ENCODE data around the gene PNMA1.
"Not testable (repeated sequence)": the region's sequence is repeated elsewhere in the genome, so short reads cannot be mapped to it uniquely, and the experiment has no call there.

The PNMA1 gene

DNA sequence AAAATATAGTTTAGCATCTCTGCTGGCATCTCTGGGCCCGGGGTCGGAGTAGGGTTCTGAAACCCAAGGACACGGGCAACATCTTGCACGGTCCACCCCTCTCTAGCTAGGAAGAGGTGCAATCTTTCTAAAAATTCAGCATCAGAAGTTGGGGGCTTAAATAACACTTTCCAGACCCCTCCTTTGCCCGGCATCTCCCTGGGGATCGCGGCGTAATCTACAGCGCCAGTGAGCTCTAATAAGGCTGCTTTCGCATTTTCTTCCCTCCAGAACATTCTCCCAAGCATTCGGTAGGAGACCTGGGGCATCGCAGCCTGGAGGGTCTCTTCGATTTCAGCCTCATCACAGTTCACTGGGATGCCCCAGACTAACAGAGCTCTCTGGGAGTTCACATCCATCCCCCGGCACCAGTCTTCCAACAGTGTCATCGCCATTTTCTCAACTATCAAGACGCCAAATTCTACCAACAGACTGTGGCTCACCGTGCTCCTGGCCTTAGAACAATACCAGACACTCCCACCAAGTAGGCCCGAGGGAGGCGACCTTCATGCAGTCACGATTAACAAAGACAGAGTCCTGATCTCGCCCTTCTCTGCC lies 880 bp downstream of the PNMA1 start:
- no peak for FAIRE-seq

DNA sequence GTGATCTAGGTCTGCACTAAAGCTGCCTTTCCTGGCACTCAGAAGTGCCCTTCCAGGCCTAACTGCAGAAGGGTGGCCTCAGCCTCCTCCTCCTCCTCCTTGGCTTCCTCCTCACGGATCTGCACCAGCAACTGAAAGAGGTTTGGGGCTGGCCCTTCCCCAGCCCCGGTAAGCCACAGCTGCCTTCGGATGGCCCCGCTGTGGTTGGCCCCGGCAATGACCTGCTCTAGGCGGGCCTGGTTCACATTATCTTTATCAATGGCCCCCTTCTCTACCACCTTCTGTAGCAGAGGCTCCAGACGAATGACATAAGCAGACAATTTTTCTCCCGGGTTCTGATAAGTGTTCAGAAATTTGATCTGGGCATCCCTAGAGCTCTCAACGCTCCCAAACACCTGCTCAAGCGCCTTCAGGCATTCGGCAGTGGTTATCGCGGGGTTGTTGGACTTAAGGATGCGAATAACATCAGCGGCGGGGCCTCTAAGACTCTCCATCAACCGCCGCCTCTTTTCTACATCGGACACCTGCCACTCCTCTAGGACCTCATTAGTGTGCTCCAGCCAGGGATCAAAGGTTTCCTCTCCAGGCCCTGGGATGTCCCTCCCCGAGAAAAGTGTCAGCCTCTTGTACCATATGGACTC lies 1.5 kb downstream of the PNMA1 start:
- FAIRE-seq: no peak

DNA sequence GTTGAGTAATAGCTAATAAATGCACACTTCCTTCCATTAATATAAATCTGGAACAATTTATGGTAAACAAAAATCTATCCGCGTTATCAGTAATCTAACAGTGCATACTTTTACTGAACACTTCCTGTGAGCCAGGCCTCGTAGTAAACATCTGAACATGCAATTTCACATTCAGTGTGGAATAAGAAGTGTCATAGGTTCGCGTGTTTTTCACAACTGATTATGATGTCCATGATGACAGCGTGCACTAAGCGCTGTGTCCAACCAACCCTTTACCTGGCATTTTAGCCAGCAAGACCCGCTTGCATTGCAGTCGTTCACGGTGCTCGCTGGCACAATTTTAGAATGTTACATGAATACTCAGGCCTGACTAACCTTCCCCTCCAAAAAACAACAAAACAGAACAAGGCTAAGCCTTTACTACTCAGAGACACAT lies 2.1 kb downstream of the PNMA1 start:
- no peak for FAIRE-seq

DNA sequence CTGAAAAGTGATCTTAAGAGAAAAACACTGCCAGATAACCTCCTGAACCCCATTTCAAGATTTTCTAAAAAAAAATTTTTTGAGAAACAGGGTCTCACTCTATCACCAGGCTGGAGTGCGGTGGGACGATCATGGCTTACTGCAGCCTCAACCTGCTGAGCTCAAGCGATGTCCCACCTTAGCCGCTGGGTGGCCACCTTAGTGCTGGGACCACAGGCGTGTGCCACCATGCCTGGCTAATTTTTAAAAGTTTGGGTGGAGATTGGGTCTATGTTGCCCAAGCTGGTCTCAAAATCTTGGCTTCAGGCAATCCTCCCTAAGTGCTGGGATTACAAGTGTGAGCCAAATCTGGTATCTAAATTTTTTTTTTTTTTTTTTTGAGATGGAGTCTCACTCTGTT lies 3.4 kb downstream of the PNMA1 start:
- no peak for FAIRE-seq

DNA sequence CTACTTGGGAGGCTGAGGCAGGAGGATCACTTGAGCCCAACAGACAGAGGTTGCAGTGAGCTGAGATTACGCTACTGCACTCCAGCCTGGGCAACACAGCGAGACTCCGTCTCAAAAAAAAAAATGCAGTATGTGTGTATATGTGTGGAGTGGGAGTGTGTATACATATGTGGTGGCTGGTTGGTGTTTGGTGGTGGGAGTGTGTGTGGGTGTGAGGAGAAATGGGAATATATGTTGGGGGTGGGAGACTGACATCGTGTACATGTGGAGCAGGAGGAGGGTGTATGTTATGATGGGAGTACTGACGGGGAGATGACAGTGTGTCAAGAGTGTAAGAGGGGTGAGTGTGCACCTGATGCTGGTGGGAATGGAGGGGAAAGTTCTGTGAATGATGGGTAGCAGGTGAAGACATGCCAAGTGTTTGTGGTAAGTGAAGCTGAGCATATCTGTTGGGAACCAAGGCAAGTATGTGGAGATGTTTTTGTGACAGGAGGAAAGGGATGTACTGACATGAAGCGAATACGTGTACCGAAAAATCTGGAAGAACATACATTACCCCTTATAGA lies 4.2 kb downstream of the PNMA1 start:
- no peak for FAIRE-seq

DNA sequence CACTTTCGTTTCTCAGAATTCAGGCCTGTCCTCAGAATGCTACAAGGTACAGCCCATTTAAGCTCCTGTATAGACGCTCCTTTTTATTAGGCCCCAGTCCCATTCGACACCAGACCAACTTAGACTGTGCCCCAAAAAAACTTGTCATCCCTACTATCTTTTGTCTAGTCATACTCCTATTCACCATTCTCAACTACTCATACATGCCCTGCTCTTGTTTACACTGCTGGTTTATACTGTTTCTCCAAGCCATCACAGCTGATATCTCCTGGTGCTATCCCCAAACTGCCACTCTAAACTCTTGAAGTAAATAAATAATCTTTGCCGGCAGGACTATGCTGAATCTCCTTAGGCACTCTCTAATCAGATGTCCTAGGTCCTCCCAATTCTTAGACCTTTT lies 6.1 kb downstream of the PNMA1 start:
- FAIRE-seq: not testable (repeated sequence)

DNA sequence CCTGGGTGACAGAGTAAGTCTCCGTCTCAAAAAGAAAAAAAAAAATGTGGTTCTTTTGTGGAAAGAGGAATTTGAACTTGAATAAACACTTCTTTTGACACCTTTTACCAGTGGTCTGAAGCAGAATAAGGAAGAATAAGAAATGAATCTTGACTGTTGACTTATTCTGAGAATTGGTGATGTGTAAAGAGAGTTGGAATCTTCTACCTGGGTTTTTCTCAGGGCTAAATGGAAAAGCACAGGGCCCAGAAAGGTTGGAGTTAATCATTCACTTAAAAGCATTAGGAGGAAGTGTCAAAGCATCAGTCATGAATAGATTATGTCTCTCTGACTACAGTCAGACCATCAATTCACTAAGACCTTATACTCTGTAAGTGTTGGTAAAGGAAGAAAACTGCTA lies 13.9 kb downstream of the PNMA1 start:
- peak; percentile 80 for FAIRE-seq

DNA sequence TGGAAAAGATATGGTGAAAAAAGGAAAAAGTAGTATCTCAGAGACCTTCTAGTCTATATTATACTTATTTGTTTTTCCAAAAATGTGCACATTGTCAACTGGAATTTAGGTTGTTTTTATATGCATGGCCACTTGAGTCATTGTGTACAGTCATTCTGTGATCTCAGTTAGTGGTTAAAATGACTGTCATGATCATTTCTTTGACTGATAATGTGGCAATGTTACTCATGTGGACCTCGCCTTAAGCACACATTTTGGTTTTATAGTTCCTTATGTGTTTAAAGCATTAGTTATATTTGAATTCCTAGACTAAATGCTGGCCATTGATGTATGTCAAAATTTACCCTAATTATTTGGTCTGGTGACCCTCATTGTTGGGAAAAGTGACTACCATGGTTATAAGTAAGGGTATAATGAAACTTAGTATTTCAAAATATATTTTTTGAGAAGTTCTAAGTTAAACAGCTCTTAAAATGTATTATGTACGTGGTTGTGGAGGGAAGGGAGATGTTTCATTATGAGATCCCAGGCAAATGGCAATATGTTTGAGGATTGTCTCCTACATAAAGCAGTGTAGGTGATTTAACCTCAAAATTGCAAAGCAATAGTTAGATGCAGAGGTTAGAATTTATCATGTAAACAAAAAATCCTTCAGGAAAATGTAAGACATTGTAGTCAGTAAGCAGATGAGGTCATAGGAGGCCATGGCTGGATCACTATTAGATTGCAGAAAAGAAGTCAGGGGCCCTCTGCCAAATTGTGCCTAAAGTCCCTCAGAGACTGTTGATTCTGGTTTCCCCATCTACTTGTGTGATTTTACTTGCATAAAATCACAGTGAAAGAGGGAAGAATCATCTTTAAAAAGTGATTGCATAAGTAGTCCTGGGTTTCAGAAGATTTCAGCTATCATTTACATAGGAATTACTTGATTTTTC lies 17.5 kb downstream of the PNMA1 start:
- FAIRE-seq: no peak

DNA sequence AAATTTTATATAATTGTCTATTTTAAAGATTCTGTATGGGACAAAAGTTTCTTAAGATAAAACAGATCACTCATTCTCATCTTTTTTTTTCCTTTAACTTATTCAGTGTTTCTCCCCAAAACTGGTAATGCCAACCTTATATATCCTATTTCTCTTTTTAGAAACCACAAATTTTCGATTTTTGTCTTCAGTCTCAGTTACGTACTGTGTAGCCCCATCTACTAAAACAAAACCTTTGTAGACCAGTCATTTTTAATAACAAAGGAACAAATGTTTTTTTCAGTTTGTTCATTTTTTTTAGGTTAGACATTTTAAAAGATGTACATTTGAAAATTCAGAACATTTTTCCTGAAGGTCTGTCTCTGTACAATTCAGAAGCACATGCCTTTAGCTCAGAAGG lies 18.2 kb downstream of the PNMA1 start:
- no peak for FAIRE-seq

DNA sequence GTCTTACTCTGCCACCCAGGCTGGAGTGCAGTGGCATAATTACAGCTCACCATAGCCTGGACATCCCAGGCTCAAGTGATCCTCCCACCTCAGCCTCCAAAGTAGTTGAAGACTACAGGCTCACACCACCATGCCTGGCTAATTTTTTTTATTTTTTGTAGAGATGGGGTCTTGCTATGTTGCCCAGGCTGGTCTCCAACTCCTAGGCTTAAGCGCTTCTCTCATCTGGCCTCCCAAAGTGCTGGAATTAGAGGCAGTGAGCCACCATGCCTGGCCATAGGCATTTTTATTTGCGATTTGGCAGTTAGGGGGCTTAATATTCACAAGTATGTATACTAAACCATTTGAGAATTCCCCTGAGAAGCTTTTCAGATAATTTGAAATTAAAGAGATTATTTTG lies 19.1 kb downstream of the PNMA1 start:
- FAIRE-seq: no peak

DNA sequence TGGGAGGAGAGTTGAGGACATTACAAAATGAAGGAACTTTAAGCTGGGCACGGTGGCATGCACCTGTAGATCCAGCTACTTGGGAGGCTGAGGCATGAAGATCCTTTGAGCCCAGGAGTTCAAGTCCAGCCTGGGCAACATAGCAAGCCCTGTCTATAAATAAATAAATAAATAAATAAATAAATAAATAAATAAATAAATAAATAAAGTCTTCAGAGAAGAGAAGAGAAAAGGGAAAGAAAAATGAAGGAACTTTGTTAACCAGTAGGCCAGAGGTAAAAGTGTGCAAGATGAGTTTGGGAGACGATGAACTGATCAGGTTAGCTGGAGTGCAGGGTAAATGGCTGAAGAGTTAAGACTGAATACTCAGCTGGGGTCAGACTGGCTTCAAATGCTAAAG lies 20.1 kb downstream of the PNMA1 start:
- FAIRE-seq: no peak

DNA sequence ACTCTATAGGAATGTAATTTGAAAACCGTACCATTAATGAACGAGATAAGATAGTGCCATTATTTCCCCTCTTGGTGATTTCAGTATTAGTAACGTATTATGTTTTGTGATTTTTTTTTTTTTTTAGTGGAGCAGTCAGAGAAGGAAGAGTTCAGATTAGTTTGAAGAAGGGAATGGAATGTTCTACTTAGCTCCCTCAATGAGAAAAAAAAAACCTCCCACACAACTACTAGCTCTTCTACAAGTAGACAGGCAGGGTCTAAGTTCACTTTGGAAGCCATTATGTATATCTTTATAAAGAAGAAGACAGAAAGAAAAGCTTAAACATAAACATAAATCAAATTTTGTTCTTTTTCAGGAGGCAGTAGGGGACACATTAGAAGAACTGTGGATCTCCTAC lies 27.3 kb downstream of the PNMA1 start:
- no peak for FAIRE-seq

DNA sequence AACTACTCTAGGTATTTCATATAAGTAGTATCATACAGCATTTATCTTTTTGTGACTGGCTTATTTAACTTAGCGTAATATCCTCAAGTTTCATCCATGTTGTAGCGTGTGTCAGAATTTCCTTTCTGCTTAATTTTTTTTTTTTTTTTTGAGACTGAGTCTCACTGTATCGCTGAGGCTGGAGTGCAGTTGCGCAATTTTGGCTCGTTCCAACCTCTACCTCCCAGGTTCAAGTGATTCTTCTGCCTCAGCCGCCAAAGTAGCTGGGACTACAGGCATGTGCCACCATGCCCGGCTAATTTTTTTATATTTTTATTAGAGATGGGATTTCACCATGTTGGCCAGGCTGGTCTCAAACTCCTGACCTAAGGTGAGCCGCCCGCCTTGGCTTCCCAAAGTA lies 28.9 kb downstream of the PNMA1 start:
- FAIRE-seq: no peak

DNA sequence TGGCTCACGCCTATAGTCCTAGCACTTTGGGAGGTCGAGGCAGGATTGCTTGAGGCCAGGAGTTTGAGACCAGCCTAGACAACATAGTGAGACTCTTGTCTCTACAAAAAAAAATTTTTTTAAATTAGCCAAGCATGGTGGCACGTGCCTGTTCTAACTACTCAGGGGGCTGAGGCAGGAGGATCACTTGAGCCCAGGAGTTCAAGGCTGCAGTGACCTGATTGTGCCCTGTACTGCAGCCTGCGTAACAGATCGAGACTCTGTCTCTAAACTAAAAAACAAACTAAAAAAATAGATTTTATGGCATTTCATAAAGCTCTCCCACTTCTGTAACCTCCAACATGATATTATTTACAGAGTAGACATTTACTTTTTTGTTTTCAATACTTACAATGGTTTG lies 29.6 kb downstream of the PNMA1 start:
- FAIRE-seq: no peak

DNA sequence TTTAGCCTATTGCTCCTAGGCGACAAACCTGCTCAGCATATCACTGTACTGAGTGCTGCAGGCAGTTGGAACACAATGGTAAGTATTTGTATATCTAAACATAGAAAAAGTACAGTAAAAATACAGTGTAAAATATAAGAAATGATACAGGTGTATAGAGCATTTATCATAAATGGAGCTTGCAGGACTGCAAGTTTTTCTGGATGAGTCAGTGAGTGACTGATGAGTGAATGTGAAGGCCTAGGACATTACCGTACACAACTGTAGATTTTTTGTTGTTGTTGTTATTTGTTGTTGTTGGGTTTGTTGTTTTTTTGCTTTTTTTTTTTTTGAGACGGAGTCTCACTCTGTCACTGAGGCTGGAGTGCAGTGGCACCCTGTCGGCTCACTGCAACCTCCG lies 33.4 kb downstream of the PNMA1 start:
- no peak for FAIRE-seq

DNA sequence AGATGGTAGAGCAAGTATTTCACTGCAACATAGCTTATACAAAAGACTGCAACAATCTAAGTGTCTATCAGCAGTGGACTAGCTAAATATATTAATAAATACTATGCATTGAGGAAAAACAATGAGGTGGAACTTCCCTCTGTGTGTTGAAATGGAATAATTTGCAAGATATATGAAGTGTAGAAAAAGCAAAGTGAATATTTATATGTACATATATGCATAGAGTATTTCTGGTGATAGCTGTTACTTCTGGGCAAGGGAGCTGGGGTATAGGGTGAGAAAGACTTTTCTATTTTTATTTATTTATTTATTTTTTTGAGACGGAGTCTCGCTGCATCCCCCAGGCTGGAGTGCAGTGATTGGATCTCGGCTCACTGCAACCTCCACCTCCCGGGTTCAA lies 35.5 kb downstream of the PNMA1 start:
- no peak for FAIRE-seq

DNA sequence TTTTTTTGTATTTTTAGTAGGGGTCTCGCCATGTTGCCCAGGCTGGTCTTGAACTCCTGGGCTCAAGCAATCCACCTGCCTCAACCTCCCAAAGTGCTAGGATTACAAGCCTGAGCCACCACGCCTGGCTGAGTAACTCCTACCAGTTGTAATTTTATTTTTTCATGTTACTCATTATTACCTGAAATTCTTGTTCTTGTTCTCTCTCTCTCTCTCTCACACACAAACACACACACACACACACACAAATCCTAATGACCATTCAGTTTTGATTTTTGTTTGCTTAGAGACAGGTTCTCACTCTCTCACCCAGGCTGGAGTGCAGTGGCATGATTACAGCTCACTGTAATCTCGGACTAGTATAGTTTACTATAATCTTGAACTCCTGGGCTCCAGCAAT lies 39.2 kb downstream of the PNMA1 start:
- no peak for FAIRE-seq

DNA sequence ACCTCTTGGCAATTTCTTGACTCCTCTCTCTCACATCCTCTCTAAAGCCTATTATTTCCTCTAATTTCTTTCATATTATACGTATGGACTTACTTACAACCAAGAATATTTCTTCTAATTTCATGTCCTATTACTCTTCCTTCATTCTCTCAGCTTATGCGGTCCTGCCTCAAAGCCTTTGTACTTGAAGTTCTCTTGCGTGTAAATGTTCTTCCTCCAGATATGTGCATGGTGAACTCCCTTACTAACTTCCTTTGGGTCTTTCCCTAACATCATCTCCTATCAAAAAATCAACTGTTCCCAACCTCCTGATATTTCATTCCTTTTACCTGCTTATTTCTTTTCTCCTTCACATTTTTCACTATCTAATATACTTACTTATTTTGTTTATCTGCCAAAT lies 46.3 kb downstream of the PNMA1 start:
- no peak for FAIRE-seq

DNA sequence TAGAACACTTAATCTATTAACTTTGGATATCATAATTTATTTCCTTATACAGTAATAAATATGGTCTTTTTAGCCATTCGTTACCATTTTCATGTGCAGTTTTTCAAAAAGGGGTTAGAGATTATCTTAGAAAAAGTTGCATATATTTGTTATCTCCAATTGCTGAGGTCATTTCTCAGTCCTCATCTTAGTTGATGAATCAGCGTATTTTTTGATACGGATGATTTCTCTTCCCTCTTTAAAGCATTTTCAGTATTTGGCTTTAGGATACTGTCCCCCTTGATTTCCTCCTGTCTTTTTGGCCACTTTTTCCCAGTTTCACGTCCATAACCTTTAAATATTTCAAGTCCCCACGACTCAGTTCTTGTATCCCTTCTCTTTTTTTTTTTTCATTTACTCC lies 47.6 kb downstream of the PNMA1 start:
- FAIRE-seq: no peak

DNA sequence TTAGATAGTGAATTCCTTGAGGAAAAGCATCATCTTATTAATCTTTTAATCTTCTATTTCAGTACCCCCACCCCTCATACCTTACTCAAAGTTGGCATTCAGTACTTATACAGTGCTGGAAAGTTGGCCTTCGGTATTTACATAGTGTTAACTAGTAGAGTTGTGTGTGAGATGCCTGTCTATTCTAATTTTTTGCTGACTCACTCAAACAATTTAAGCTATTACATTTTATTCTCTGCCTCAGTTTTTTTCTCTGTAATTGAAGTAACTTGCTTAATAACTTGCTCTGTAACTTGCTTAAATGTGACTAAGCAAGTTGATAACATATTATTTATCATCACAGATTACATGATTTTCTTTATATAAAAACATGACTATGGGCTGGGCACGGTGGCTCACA lies 49.1 kb downstream of the PNMA1 start:
- no peak for FAIRE-seq

DNA sequence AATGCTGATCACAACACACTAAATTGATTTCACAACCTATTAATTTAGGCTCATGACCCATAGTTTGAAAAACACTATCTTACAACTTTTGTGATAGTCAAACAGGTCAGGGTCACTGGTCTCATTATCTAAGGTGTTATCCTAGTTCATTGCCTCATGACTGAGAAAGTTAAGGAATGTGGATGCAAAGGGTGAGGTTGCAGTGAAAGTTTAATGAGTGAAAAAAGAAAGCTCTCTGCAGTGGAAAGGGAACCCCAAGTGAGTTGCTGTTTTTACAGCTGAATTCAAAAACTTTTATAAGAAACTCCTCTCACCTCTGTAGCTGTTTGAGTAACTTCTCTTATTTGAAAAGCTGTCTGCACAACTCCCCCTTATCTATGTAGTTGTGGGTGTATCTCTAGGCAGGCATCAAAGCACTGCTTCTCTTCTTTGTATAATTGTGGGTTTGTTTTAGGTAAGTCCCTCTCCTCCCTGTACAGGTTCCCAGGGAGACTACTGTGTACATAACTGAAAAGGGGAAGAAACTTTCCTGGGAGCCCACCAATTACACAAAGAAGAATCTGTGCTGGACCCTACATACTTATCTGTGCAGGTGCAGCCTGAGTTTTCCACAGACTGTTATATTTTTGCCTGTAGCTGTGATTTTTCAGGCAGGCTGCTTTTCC lies 50.5 kb downstream of the PNMA1 start:
- FAIRE-seq: no peak

DNA sequence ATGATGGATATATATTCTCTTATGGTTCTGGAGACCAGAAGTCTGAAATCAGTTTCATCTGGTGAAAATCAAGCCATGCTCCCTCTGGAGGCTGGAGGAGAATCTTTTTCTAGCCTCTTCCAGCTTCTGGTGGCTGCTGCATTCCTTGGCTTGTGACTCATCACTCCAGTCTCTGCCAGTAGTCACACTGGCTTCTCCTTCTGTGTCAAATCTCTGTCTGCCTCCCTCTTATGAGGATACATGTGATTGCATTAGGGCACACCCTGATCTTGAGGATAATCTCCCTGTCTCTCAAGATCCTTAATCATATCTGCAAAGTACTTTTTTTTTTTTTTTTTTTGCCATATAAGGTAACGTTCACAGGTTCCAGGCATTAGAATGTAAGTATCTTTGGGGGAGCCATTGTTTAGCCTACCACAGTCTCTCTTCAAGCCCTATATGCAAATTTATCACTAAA lies 51.7 kb downstream of the PNMA1 start:
- no peak for FAIRE-seq

DNA sequence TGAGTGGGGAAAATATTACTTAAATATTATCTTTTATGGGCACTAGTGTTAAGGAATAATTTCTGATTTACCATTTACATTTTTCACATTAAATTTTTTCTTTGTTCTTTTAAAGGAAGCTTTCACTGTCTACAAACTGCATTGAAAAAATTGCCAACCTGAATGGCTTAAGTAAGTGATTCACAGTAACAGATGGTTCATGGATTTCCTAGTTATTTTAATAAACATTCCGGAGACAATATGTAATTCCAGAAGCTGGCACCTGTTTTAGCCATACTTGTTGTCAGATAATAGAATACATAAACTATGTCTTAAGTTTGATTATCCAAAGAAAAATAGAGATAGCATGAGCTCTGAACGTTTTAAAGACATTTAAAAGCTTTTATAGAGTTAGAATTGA lies 52.3 kb downstream of the PNMA1 start:
- no peak for FAIRE-seq
